ENCODE results near the gene ZDHHC16.
"Not testable (repeated sequence)": the region's sequence is repeated elsewhere in the genome, so short reads cannot be mapped to it uniquely, and the experiment has no call there.

The ZDHHC16 gene

DNA sequence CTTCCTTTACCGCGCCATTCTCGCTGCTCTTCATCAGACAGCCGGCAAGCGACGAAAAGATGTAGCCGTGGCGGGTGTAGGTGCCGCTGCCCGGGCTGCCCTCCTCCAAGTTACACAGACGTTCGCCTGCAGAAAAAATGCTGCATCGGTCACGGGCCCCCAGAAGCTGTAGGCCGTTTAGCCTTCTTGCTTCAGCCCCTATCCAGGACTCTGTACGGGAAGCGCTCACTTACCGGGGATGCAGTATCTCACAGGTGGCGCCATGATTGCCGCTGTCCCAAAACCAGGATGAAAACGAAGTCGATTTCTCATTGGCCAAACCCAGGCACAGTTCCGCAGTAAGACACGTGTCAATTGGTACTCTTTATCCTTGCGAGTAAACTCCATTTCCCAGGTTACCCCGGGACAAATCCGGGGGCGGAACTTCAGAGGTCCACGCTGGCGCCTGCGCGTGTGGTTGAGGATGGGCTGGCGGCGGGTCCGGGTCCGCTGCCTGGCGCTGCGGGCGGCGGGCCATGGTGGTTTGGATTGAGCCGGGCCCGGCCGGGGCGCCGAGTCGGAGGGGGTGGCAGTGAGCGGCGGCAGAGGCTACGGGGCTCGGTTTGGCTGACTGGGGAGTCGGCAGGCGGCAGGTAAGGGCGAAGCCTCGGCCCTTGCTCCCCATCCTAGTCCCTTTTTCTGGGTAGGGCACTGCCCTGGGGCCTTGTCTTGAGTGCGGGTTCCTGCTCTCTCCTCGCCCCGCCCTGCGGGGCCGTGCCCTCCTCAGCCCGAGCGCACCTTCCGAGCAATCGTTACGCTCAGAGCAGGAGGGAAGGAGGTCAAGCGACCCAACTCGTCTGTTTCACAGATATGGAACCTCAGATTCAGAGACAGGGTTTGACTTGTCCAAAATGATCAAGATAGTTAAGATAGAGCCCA, at the start of gene ZDHHC16, which contains the start of gene EXOSC1:
TSS of gene ZDHHC16 (plus strand) at position 454 of the 918 bp plus-strand sequence. CDS start 5,501 bp downstream, outside the sequence.
TSS of gene EXOSC1 (minus strand) at position 285 of the 918 bp plus-strand sequence. CDS start at position 264, 21 bp downstream.
- peaks cover 0 to 3% of the 10 kb centered on the region in 2 donors for H3K36me3 ChIP-seq (ENCODE audit: control insufficient read depth in 1 of 2, insufficient read depth in 2 of 2, low read length in 2 of 2)
- H3K4me1 ChIP-seq (ENCODE audit: control insufficient read depth in 1 of 2, insufficient read depth in 2 of 2, low read length in 2 of 2), result peaks cover 6 to 27% of the 10 kb centered on the region in 2 donors

DNA sequence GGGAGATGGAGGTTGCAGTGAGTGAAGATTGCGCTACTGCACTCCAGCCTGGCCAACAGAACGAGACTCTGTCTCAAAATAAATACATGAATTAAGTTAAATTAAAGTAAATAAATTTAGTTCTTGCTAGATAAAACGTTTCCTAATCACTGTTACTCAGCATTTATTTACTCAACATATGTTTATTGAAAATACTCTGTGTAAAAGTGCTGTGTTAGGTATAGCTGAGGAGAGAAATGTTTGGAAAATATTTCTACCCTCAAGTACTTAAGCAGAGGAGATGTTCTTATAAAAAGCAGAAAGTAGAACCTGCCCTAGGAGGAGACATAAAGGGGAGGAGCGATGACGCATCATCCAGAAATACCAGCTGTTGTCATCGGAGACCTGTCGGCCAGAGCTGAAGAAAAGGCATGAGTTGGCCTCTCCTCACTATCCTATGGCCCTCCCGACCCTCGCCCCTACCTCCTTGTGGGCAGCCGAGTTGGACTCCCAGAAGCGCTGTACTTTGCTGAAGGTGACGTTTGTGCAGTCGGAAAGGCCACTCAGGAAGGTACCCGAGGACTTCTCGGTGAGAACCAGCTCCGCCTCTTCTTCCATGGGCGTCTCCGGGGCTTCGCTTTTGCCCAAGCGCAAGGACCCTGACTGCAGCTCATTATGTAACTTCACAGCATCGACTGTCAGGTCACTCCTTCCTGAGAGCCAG, 46.0 kb upstream of the ZDHHC16 start:
- H3K9me3 ChIP-seq (ENCODE audit: control insufficient read depth in 1 of 2, low read length in 2 of 2), result no peaks in the 10 kb centered on the region
- peak overlapping the region; percentile 87 for H3K27ac ChIP-seq (ENCODE audit: low read length)
- H3K4me3 ChIP-seq (ENCODE audit: low read depth in 1 of 2, low read length in 2 of 2), result peak overlapping the region; percentile 81 to 94
- peaks cover 6 to 24% of the 10 kb centered on the region in 2 donors for H3K36me3 ChIP-seq (ENCODE audit: control insufficient read depth in 1 of 2, insufficient read depth in 2 of 2, low read length in 2 of 2)
- no peaks in the 10 kb centered on the region for H3K27me3 ChIP-seq (ENCODE audit: low read depth, low read length)
- H3K4me1 ChIP-seq (ENCODE audit: control insufficient read depth in 1 of 2, insufficient read depth in 2 of 2, low read length in 2 of 2), result peaks cover 4 to 11% of the 10 kb centered on the region in 2 donors

More for the DNA sequence above, at the start of gene ZDHHC16, which contains the start of gene EXOSC1:
- H3K9me3 ChIP-seq (ENCODE audit: control insufficient read depth in 1 of 2, low read length in 2 of 2), result no peaks in the 10 kb centered on the region
- peak within 1 kb of the TSS; percentile 73 for H3K27ac ChIP-seq (ENCODE audit: low read length)
- no peaks in the 10 kb centered on the region for H3K27me3 ChIP-seq (ENCODE audit: low read depth, low read length)
- peak within 1 kb of the TSS; percentile 82 to 100 for H3K4me3 ChIP-seq (ENCODE audit: low read depth in 1 of 2, low read length in 2 of 2)

- H3K27ac ChIP-seq (ENCODE audit: low read length), result peak within 1 kb of the TSS; percentile 87
These were observed 45.1 kb upstream of the ZDHHC16 start, which contains the start of gene RRP12 for GRCh38 chr10:97400665-97401454. TSS of gene RRP12 (minus strand) at chr10:97401340. CDS start at chr10:97401231, 109 bp downstream.

GRCh38 chr10:97401455-97401919, 44.5 kb upstream of the ZDHHC16 start:
- no peaks in the 10 kb centered on the region for H3K27me3 ChIP-seq (ENCODE audit: low read depth, low read length)
- peak overlapping the region; percentile 81 to 94 for H3K4me3 ChIP-seq (ENCODE audit: low read depth in 1 of 2, low read length in 2 of 2)
- H3K4me1 ChIP-seq (ENCODE audit: control insufficient read depth in 1 of 2, insufficient read depth in 2 of 2, low read length in 2 of 2), result peaks cover 4 to 11% of the 10 kb centered on the region in 2 donors
- peak overlapping the region; percentile 87 for H3K27ac ChIP-seq (ENCODE audit: low read length)
- H3K36me3 ChIP-seq (ENCODE audit: control insufficient read depth in 1 of 2, insufficient read depth in 2 of 2, low read length in 2 of 2), result peaks cover under 1 to 12% of the 10 kb centered on the region in 2 donors
- no peaks in the 10 kb centered on the region for H3K9me3 ChIP-seq (ENCODE audit: control insufficient read depth in 1 of 2, low read length in 2 of 2)

More at GRCh38 chr10:97400665-97401454, 45.1 kb upstream of the ZDHHC16 start, which contains the start of gene RRP12:
- Histone ChIP-seq H3K4me3 (ENCODE audit: low read depth in 1 of 2, low read length in 2 of 2) (peak within 1 kb of the TSS; percentile 81 to 94), H3K4me1 (ENCODE audit: control insufficient read depth in 1 of 2, insufficient read depth in 2 of 2, low read length in 2 of 2) (peaks cover 4 to 11% of the 10 kb centered on the region in 2 donors), H3K36me3 (ENCODE audit: control insufficient read depth in 1 of 2, insufficient read depth in 2 of 2, low read length in 2 of 2) (peaks cover 6 to 19% of the 10 kb centered on the region in 2 donors), H3K27me3 (ENCODE audit: low read depth, low read length) (no peaks in the 10 kb centered on the region), H3K9me3 (ENCODE audit: control insufficient read depth in 1 of 2, low read length in 2 of 2) (no peaks in the 10 kb centered on the region)

DNA sequence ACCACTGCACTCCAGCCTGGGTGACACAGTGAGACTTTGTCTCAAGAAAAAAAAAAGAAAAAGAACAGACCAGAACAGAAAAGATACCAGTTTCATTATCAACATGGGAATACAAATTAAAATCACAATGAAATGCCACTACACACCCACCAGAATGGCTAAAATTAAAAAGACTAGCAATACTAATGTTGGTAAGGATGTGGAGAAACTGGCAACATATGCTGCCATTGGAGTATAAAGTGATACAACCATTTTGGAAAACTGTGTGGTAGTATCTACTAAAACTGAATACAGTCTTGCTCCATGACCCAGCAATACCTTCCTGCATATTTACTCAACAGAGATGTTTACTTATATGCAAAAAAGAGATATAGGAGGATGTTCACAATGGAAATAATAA, 41.9 kb upstream of the ZDHHC16 start:
- Histone ChIP-seq H3K4me1 (ENCODE audit: control insufficient read depth in 1 of 2, insufficient read depth in 2 of 2, low read length in 2 of 2) (peaks cover 4 to 16% of the 10 kb centered on the region in 2 donors), H3K27ac (ENCODE audit: low read length) (no peak overlapping the region), H3K27me3 (ENCODE audit: low read depth, low read length) (no peaks in the 10 kb centered on the region), H3K9me3 (ENCODE audit: control insufficient read depth in 1 of 2, low read length in 2 of 2) (no peaks in the 10 kb centered on the region), H3K36me3 (ENCODE audit: control insufficient read depth in 1 of 2, insufficient read depth in 2 of 2, low read length in 2 of 2) (peaks cover 0 to 9% of the 10 kb centered on the region in 2 donors), H3K4me3 (ENCODE audit: low read depth in 1 of 2, low read length in 2 of 2) (no peak overlapping the region)

DNA sequence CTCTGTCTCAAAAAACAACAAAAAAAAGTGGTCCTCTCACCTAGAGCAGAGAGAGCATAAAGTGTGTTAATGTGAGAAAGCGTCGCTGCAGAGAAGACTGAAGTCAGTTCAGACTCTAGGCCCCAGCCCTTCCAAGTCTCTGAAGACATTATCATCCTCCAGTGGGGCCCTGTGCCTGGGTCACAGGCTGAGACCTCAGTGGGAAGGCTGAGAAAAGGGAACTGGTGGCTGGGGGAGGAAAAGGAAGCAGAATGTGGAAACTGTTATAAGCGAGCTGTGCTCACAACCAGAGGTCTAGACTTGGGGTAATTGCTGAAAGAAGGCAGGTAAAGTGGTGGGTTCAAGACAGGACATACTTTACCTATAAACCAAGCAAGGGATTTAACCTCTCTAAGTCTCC, 39.9 kb upstream of the ZDHHC16 start:
- Histone ChIP-seq H3K4me3 (ENCODE audit: low read depth in 1 of 2, low read length in 2 of 2) (no peak overlapping the region), H3K4me1 (ENCODE audit: control insufficient read depth in 1 of 2, insufficient read depth in 2 of 2, low read length in 2 of 2) (peaks cover 0 to 5% of the 10 kb centered on the region in 2 donors), H3K27ac (ENCODE audit: low read length) (no peak overlapping the region), H3K27me3 (ENCODE audit: low read depth, low read length) (no peaks in the 10 kb centered on the region), H3K9me3 (ENCODE audit: control insufficient read depth in 1 of 2, low read length in 2 of 2) (no peaks in the 10 kb centered on the region), H3K36me3 (ENCODE audit: control insufficient read depth in 1 of 2, insufficient read depth in 2 of 2, low read length in 2 of 2) (no peaks in the 10 kb centered on the region)

GRCh38 chr10:97406483-97406882, 39.5 kb upstream of the ZDHHC16 start:
- not testable (repeated sequence) for H3K27ac ChIP-seq (ENCODE audit: low read length); H3K27me3 ChIP-seq (ENCODE audit: low read depth, low read length); H3K4me3 ChIP-seq (ENCODE audit: low read depth in 1 of 2, low read length in 2 of 2); H3K36me3 ChIP-seq (ENCODE audit: control insufficient read depth in 1 of 2, insufficient read depth in 2 of 2, low read length in 2 of 2); H3K4me1 ChIP-seq (ENCODE audit: control insufficient read depth in 1 of 2, insufficient read depth in 2 of 2, low read length in 2 of 2); H3K9me3 ChIP-seq (ENCODE audit: control insufficient read depth in 1 of 2, low read length in 2 of 2)

DNA sequence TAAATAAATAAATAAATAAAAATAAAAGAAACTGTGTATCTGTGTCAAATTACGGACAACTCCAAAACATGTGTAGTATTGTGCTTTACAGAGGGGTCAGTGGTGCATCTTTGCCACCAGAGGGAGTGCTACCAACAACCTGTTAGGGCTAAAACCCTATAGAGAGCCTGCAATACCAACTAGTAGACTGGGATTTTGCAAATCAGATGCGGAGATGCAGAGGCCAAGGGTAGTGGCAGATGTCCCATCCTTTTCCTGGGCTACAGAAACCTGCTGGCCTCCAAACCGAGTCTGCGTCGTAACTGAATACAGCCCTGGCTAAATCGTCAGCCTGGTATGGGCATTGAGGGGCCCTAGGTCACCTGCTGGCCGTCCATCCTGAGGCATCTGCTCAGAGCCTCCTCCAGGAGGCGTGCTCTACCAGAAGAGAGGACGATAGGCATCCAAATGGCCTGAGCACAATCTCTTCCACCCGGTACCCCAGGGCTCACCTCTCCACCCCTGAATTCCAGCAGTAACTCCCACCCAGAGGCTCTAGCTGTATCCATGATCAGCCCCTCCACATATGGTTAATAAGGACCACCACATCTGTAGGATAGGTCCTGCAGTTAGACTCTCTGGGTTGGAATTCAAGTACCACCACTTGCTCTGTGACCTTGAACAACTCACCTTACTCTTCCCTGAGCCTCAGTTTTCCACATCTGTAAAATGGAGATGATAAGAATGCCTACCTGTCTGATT, 38.6 kb upstream of the ZDHHC16 start:
- no peak overlapping the region for H3K27ac ChIP-seq (ENCODE audit: low read length)
- H3K4me3 ChIP-seq (ENCODE audit: low read depth in 1 of 2, low read length in 2 of 2), result peak overlapping the region in 1 of 2 donors; percentile 45
- H3K4me1 ChIP-seq (ENCODE audit: control insufficient read depth in 1 of 2, insufficient read depth in 2 of 2, low read length in 2 of 2), result peaks cover 0 to 5% of the 10 kb centered on the region in 2 donors
- H3K36me3 ChIP-seq (ENCODE audit: control insufficient read depth in 1 of 2, insufficient read depth in 2 of 2, low read length in 2 of 2), result no peaks in the 10 kb centered on the region
- no peaks in the 10 kb centered on the region for H3K27me3 ChIP-seq (ENCODE audit: low read depth, low read length)
- no peaks in the 10 kb centered on the region for H3K9me3 ChIP-seq (ENCODE audit: control insufficient read depth in 1 of 2, low read length in 2 of 2)

- no peak overlapping the region for H3K27ac ChIP-seq (ENCODE audit: low read length)
- H3K36me3 ChIP-seq (ENCODE audit: control insufficient read depth in 1 of 2, insufficient read depth in 2 of 2, low read length in 2 of 2), result no peaks in the 10 kb centered on the region
- no peaks in the 10 kb centered on the region for H3K27me3 ChIP-seq (ENCODE audit: low read depth, low read length)
- H3K4me3 ChIP-seq (ENCODE audit: low read depth in 1 of 2, low read length in 2 of 2), result no peak overlapping the region
- H3K4me1 ChIP-seq (ENCODE audit: control insufficient read depth in 1 of 2, insufficient read depth in 2 of 2, low read length in 2 of 2), result peaks cover 0 to 5% of the 10 kb centered on the region in 2 donors
- no peaks in the 10 kb centered on the region for H3K9me3 ChIP-seq (ENCODE audit: control insufficient read depth in 1 of 2, low read length in 2 of 2)
These were observed 38.1 kb upstream of the ZDHHC16 start for GRCh38 chr10:97407952-97408248.

GRCh38 chr10:97408496-97408992, 37.4 kb upstream of the ZDHHC16 start:
- Histone ChIP-seq H3K27me3 (ENCODE audit: low read depth, low read length) (no peaks in the 10 kb centered on the region), H3K27ac (ENCODE audit: low read length) (no peak overlapping the region), H3K36me3 (ENCODE audit: control insufficient read depth in 1 of 2, insufficient read depth in 2 of 2, low read length in 2 of 2) (no peaks in the 10 kb centered on the region), H3K9me3 (ENCODE audit: control insufficient read depth in 1 of 2, low read length in 2 of 2) (no peaks in the 10 kb centered on the region), H3K4me3 (ENCODE audit: low read depth in 1 of 2, low read length in 2 of 2) (no peak overlapping the region), H3K4me1 (ENCODE audit: control insufficient read depth in 1 of 2, insufficient read depth in 2 of 2, low read length in 2 of 2) (peaks cover 0 to 5% of the 10 kb centered on the region in 2 donors)
